ENCODE measurements around the gene FANCE. TPM values are rescaled to one million over a fixed set of nuclear protein-coding genes. Genes with fewer than 3 reads are reported as not detected.

The FANCE gene
- total RNA-seq, 1 donor from 2014 or later, result 9.3 TPM

- H3K36me3 ChIP-seq, result no peaks in the 10 kb centered on the region
- H3K27ac ChIP-seq, result peak overlapping the region; percentile 67
- Mint-ChIP-seq H3K27ac (peak overlapping the region; percentile 76), H3K9me3 (no peaks in the 10 kb centered on the region), H3K4me3 (no peak overlapping the region), H3K27me3 (ENCODE audit: insufficient read depth, low read depth) (no peaks in the 10 kb centered on the region), H3K4me1 (peaks cover 26% of the 10 kb centered on the region), H3K36me3 (peaks cover 21% of the 10 kb centered on the region)
- no peak overlapping the region for H3K4me3 ChIP-seq
- no peaks in the 10 kb centered on the region for H3K27me3 ChIP-seq
- peaks cover 17% of the 10 kb centered on the region for H3K4me1 ChIP-seq
- peaks cover 62% of the 10 kb centered on the region for H3F3A ChIP-seq (ENCODE audit: low read depth)
- peaks cover 26% of the 10 kb centered on the region for H3K79me2 ChIP-seq (ENCODE audit: low read depth)
- DNase-seq (ENCODE audit: low spot score), result no peak
- TF ChIP-seq EZH2 (IDR thresholded peaks at IDR 0.05), result no peak
- TF ChIP-seq CTCF (IDR thresholded peaks at IDR 0.05), result no peak
- TF ChIP-seq EZH2phosphoT487 (IDR thresholded peaks at IDR 0.05), result no peak
- H2AFZ ChIP-seq (replicated peaks), result no peak overlapping the region
- H3K9ac ChIP-seq, result no peak overlapping the region
- H4K20me1 ChIP-seq (ENCODE audit: low read depth), result peaks cover 43% of the 10 kb centered on the region
- H3K9me3 ChIP-seq (ENCODE audit: low read depth), result no peaks in the 10 kb centered on the region
- no peak overlapping the region for H3K4me2 ChIP-seq
Observed at GRCh38 chr6:35474942-35475570, 22.9 kb downstream of the FANCE start.

GRCh38 chr6:35475573-35475972, 23.4 kb downstream of the FANCE start:
- H3K27me3 Mint-ChIP-seq (ENCODE audit: insufficient read depth, low read depth), result peaks cover 2% of the 10 kb centered on the region
- H3K4me1 Mint-ChIP-seq, result peaks cover 21% of the 10 kb centered on the region
- DNase-seq (ENCODE audit: low spot score), result no peak
- Histone ChIP-seq H3K9ac (no peak overlapping the region), H3K9me3 (ENCODE audit: low read depth) (no peaks in the 10 kb centered on the region), H3K36me3 (no peaks in the 10 kb centered on the region), H3K79me2 (ENCODE audit: low read depth) (peaks cover 21% of the 10 kb centered on the region), H3K27me3 (no peaks in the 10 kb centered on the region), H3K4me2 (no peak overlapping the region), H2AFZ (replicated peaks) (no peak overlapping the region), H3K4me1 (peaks cover 12% of the 10 kb centered on the region), H4K20me1 (ENCODE audit: low read depth) (peaks cover 38% of the 10 kb centered on the region), H3F3A (ENCODE audit: low read depth) (peaks cover 56% of the 10 kb centered on the region), H3K4me3 (no peak overlapping the region), H3K27ac (no peak overlapping the region)
- H3K27ac Mint-ChIP-seq, result no peak overlapping the region
- no peaks in the 10 kb centered on the region for H3K9me3 Mint-ChIP-seq
- no peak overlapping the region for H3K4me3 Mint-ChIP-seq
- no peak for TF ChIP-seq EZH2phosphoT487 (IDR thresholded peaks at IDR 0.05)
- no peak for TF ChIP-seq EZH2 (IDR thresholded peaks at IDR 0.05)
- no peak for TF ChIP-seq CTCF (IDR thresholded peaks at IDR 0.05)
- H3K36me3 Mint-ChIP-seq, result peaks cover 16% of the 10 kb centered on the region

GRCh38 chr6:35476004-35476403, 23.9 kb downstream of the FANCE start:
- Histone ChIP-seq H2AFZ (replicated peaks) (no peak overlapping the region), H3K36me3 (no peaks in the 10 kb centered on the region), H3K79me2 (ENCODE audit: low read depth) (peaks cover 17% of the 10 kb centered on the region), H3K9ac (no peak overlapping the region), H3K9me3 (ENCODE audit: low read depth) (no peaks in the 10 kb centered on the region), H3K27ac (no peak overlapping the region), H3K4me3 (no peak overlapping the region), H3F3A (ENCODE audit: low read depth) (peaks cover 52% of the 10 kb centered on the region), H3K4me2 (no peak overlapping the region), H4K20me1 (ENCODE audit: low read depth) (peaks cover 33% of the 10 kb centered on the region), H3K4me1 (peaks cover 7% of the 10 kb centered on the region), H3K27me3 (no peaks in the 10 kb centered on the region)
- Mint-ChIP-seq H3K9me3 (no peaks in the 10 kb centered on the region), H3K27ac (no peak overlapping the region), H3K36me3 (peaks cover 11% of the 10 kb centered on the region), H3K27me3 (ENCODE audit: insufficient read depth, low read depth) (peaks cover 2% of the 10 kb centered on the region), H3K4me3 (no peak overlapping the region), H3K4me1 (peaks cover 17% of the 10 kb centered on the region)
- TF ChIP-seq EZH2phosphoT487 (IDR thresholded peaks at IDR 0.05) (no peak), CTCF (IDR thresholded peaks at IDR 0.05) (no peak), EZH2 (IDR thresholded peaks at IDR 0.05) (no peak)
- DNase-seq (ENCODE audit: low spot score), result no peak

All from neural progenitor cell (in vitro differentiated cells).